Measurements from ENCODE around the gene GOSR2. TPM values are rescaled to one million over a fixed set of nuclear protein-coding genes. Genes with fewer than 3 reads are reported as not detected.

GOSR2 gene
- total and polyA plus RNA-seq, 2 of the 4 experiments (the other 2 are of a cell fraction) = 63.4 to 75.6 TPM

- Histone ChIP-seq H4K8ac (ENCODE audit: low read depth in 2 of 2, low read length in 2 of 2) (no peak overlapping the region), H3K56ac (ENCODE audit: extremely low read depth, insufficient read depth, low read length) (no peak overlapping the region), H3K36me3 (ENCODE audit: control insufficient read depth, insufficient read depth, low read length) (no peaks in the 10 kb centered on the region), H3K4me3 (ENCODE audit: insufficient read depth, low read depth, low read length) (no peak overlapping the region), H4K5ac (ENCODE audit: low read depth, low read length) (no peak overlapping the region), H3K18ac (ENCODE audit: low read depth, low read length) (no peak overlapping the region), H3K14ac (replicated peaks; ENCODE audit: low read depth, low read length) (no peak overlapping the region), H2BK5ac (ENCODE audit: low read depth, low read length, poor library complexity, severe bottlenecking) (no peak overlapping the region), H3K9me3 (ENCODE audit: control insufficient read depth, insufficient read depth, low read length) (no peaks in the 10 kb centered on the region), H3K27ac (ENCODE audit: insufficient read depth, low read length) (no peak overlapping the region), H2BK15ac (ENCODE audit: low read depth, low read length) (no peak overlapping the region), H3K23ac (ENCODE audit: low read depth, low read length) (no peak overlapping the region), H2BK120ac (ENCODE audit: low read depth, low read length) (no peak overlapping the region), H2AFZ (replicated peaks; ENCODE audit: low read length, poor library complexity) (no peak overlapping the region), H4K20me1 (ENCODE audit: insufficient read depth, low read length) (no peaks in the 10 kb centered on the region), H2AK5ac (ENCODE audit: low read depth, low read length) (no peak overlapping the region), H3K4me2 (ENCODE audit: low read depth, low read length) (no peak overlapping the region), H3K4me1 (ENCODE audit: control insufficient read depth, insufficient read depth, low read length) (peaks cover 1% of the 10 kb centered on the region; the same call in 1 of the 2 replicates), H2AK9ac (replicated peaks; ENCODE audit: low read depth, low read length, poor library complexity) (no peak overlapping the region), H2BK20ac (ENCODE audit: low read depth, low read length) (no peak overlapping the region), H3K4ac (ENCODE audit: low read depth, low read length) (no peak overlapping the region), H3K27me3 (ENCODE audit: control insufficient read depth, insufficient read depth, low read length) (peaks cover 37% of the 10 kb centered on the region), H3K9me1 (ENCODE audit: insufficient read depth, low read length) (0 out of 2 replicates have a peak, but pooled peaks cover 3% of the 10 kb centered on the region), H3K9ac (ENCODE audit: low read depth, low read length) (no peak overlapping the region), H4K91ac (ENCODE audit: insufficient read depth, low read depth, low read length) (no peak overlapping the region), H3K79me1 (ENCODE audit: low read depth in 1 of 2, low read length in 2 of 2) (no peaks in the 10 kb centered on the region)
- ChIA-PET CTCF (no interaction called here), POLR2A (ENCODE audit: unreplicated experiment) (no interaction called here)
- DNase-seq (no peak), ATAC-seq (ENCODE audit: low read depth) (no peak)
- dilution Hi-C loops (cut with HindIII; ENCODE audit: low sequenced_read_pairs, unreplicated experiment) = no loop called here
- TF ChIP-seq POLR2A (IDR thresholded peaks at IDR 0.05; ENCODE audit: low read depth, low read length) (no peak), RFX5 (IDR thresholded peaks at IDR 0.05; ENCODE audit: low read depth, low read length) (no peak), RAD21 (IDR thresholded peaks at IDR 0.05; ENCODE audit: low read length) (no peak), MXI1 (IDR thresholded peaks at IDR 0.05; ENCODE audit: borderline replicate concordance, low read depth, low read length) (no peak), NFE2L2 (IDR thresholded peaks at IDR 0.05; ENCODE audit: low read depth, low read length) (no peak), CEBPB (IDR thresholded peaks at IDR 0.05; ENCODE audit: low read depth, low read length) (no peak), BHLHE40 (IDR thresholded peaks at IDR 0.05; ENCODE audit: low read depth, low read length) (no peak), CHD1 (IDR thresholded peaks at IDR 0.05; ENCODE audit: low read depth, low read length) (no peak), SMC3 (IDR thresholded peaks at IDR 0.05; ENCODE audit: low read depth, low read length) (no peak), MAFK (IDR thresholded peaks at IDR 0.05; ENCODE audit: low read depth, low read length) (no peak), USF2 (IDR thresholded peaks at IDR 0.05; ENCODE audit: low read depth, low read length) (no peak), FOS (IDR thresholded peaks at IDR 0.05; ENCODE audit: low read depth, low read length) (no peak), RCOR1 (IDR thresholded peaks at IDR 0.05; ENCODE audit: insufficient replicate concordance, low read length) (no peak), MAZ (IDR thresholded peaks at IDR 0.05; ENCODE audit: borderline replicate concordance, low read depth, low read length) (no peak)
- TF ChIP-seq, protein P1, sequence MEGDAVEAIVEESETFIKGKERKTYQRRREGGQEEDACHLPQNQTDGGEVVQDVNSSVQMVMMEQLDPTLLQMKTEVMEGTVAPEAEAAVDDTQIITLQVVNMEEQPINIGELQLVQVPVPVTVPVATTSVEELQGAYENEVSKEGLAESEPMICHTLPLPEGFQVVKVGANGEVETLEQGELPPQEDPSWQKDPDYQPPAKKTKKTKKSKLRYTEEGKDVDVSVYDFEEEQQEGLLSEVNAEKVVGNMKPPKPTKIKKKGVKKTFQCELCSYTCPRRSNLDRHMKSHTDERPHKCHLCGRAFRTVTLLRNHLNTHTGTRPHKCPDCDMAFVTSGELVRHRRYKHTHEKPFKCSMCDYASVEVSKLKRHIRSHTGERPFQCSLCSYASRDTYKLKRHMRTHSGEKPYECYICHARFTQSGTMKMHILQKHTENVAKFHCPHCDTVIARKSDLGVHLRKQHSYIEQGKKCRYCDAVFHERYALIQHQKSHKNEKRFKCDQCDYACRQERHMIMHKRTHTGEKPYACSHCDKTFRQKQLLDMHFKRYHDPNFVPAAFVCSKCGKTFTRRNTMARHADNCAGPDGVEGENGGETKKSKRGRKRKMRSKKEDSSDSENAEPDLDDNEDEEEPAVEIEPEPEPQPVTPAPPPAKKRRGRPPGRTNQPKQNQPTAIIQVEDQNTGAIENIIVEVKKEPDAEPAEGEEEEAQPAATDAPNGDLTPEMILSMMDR (conservative IDR thresholded peaks at IDR 0.05; ENCODE audit: low read depth, low read length) = no peak
- TF ChIP-seq, protein P2, sequence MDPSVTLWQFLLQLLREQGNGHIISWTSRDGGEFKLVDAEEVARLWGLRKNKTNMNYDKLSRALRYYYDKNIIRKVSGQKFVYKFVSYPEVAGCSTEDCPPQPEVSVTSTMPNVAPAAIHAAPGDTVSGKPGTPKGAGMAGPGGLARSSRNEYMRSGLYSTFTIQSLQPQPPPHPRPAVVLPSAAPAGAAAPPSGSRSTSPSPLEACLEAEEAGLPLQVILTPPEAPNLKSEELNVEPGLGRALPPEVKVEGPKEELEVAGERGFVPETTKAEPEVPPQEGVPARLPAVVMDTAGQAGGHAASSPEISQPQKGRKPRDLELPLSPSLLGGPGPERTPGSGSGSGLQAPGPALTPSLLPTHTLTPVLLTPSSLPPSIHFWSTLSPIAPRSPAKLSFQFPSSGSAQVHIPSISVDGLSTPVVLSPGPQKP (IDR thresholded peaks at IDR 0.05; ENCODE audit: borderline replicate concordance, low read depth, low read length) = no peak
- BruUV-seq (replicated peaks) = no TSS peak
- in situ Hi-C loops (cut with MboI; ENCODE audit: low sequenced_read_pairs) = no loop called here
- intact Hi-C loops (cut with micrococcal nuclease) = no loop called here
- 100% methylated on average over 2 of the region's 8 CpGs; no CpG with 5 or more reads in 1 of the 2 experiments for WGBS, 2 experiments (ENCODE audit: extremely low coverage in 2 of 2, insufficient read length in 1 of 2)
Observed at GRCh38 chr17:46968896-46969295, 45.9 kb downstream of the GOSR2 start.
